ENCODE results near the gene CYGB.
"Not testable (repeated sequence)": the region's sequence is repeated elsewhere in the genome, so short reads cannot be mapped to it uniquely, and the experiment has no call there.

The CYGB gene

DNA sequence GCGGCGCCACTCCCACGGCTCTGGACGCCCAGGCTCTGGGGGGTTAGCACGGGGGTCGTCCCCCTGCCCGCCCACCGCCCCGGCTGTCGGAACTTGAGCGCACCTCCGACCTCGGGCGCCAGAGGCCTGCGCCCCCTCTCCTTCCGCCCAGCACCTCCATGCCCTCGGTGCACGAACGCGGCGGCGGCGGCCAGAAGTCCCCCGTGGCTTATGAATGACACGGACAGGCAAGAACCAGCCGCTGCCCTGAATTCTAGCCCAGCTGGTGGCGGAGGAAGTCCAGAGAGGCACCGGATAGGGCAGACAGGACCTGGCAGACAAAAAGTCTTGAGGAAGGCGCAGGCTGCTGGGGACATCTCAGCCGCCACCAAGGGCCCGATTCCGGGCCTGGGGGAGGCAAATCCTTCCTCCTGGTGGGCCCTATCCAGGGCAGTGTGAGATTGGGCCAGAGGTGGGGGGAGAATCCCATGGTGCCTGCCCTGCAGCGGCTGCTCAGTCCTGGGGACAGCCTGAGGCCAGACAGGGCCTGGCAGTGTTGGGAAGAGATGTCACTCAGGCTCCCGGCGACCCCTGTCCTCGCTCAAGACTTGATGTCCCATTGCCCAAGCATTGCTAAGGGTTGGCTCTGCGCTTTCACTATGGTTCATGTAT, 897 bp upstream of the CYGB start:
- DNase-seq (ENCODE audit: low read depth) = no peak

DNA sequence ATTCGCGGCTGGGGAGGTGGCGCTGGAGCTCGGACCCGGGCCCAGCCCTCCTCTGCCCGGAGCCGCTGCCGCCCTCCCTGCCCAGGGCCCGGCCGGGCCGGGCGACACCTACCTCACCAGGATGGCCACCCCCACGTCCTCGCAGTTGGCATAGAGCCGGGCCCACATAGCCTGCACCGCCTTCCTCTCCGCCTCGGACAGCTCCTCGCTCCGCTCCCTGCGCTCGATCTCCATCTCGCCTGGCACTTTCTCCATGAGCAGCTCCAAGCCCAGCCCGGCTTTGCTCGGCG, 276 bp downstream of the CYGB start:
- no peak for DNase-seq (ENCODE audit: low read depth)

DNA sequence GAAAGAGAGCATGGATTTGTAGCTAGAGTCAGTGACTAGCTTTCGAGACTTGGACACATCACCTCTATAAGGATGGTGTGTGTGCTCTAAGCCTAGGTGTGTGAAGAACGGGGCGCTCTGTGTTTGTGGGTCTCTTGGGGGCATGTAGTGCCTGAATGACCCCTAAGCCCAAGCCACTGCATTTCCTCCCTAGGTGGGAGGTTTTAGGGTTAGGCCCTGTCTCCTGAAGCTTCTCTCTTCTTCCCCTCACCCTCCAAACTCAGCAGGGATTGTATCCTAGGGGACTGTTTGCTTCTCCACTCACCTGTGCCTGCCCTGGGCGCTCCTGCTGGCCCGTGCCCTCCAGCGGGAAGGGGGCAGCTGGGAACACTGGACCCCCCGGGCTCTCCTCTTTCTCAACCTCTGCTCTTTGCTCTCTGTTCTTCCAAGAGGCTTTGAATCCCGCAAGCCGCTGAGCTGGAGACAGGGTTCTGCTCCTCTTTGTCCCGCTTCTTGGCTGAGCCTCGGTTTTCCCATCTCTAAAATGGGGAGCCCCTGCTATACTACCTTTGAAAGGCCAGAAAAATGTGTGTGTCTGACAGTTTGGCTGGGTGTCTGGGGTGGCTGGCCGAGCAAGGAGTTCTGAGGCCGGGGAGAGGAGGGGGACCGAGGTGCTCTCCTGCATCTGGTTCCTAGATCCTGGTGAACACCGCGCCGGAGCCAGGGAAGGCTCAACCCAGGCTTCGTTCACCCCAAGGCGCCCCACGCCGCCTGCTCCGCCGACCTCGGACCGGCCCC, 810 bp downstream of the CYGB start:
- DNase-seq (ENCODE audit: low read depth) = no peak

DNA sequence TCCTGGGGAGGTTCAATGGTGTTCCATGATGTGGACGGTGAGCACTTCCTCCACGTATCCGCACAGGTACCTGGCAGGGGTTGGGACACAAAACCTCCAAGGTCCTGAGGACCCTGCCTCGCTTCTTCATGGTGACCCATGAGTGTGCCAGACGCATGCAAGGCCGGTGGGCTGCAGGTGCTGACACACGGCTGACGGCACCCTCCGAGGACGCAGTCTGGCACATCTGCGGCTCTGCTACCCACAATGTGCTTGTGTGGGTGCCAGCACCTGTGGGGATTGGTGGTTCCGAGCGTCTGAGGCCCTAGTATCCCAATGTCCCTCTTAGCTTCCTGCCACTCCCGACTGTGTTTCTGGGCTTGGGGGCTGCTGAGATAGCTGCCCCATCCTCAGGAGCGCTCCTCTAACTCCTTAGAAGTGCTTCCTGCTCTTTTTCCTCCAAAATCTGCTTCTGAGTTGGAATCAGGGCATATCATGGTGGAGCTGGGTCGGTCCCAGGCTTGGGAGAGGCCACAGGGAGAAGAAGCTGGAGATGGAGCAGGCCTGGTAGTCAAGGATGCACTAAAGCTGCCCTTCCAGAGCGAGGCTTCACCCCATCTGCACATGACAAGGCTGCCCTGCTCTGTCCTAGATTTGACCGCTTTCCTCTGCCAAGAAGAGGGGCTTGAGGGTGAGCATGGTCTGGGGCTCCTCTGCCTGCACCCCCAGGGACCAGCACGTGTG, 1.6 kb downstream of the CYGB start:
- no peak for DNase-seq (ENCODE audit: low read depth)

DNA sequence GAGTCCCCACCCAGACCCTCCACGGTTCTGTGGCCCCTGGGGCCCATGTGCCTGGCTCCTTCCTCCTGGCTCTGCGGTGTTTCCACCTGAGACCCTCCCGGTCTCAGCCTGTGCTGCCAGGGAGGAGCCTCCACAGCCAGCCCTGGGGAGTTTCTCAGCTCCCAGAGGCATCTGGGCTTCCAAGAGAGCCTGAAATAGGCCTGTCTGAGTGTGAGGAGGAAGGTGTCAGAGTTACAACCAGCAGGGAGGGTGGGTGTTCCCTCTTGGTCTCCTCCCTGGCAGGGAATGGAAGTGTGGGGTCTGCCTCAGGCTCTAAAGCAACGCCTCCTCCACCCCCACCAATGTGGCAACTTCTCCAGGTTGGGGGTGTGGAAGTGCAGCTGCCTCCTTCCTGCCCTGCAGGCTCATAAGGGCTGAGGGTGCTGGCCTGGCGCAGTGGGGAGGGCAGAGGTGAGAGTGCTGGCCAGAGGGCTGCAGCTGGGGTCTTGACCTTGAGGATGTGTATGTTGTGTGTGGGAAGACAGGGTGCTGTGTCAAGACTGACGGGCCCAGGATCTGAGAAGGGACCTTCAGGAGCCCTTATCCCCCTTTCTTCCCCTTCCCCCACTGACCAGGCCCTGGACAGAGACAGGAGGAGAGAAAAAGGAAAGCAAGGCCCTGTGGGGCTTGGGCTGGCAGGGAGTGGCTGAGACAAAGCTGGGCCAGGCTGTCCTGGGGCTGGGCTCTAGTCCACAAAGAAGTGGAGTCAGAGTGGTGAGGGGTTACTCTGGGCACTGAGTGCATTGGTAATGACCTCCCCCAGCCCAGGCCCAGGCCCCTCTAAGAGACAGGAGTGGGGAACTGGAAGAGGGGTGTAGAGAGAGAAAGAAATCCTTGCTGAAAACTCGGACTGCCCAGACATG, 2.4 kb downstream of the CYGB start:
- DNase-seq (ENCODE audit: low read depth) = no peak

DNA sequence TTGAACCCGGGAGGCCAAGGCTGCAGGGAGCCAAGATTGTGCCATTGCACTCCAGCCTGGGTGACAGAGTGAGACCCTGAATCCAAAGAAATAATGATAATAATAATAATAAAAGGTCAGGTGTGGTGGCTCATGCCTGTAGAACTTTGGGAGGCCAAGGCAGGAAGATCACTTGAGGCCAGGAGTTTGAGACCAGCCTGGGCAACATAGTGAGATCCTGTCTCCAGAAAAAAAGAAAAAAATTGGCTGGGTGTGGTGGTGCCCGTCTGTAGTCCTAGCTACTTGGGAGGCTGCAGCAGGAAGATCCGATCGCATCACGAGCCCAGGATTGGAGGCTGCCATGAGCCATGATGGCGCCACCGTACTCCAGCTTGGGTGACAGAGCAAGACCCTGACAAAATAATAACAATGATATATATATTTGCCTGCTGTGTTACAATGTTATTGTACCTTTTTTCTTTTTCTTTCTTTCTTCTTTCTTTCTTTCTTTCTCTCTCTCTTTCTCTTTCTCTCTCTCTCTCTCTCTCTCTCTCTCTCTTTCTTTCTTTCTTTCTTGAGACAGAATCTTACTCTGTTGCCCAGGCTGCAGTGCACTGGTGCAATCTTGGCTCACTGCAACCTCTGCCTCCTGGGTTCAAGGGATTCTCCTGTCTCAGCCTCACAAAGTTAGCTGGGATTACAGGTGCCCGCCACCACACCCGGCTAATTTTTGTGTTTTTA, 3.7 kb downstream of the CYGB start:
- not testable (repeated sequence) for DNase-seq (ENCODE audit: low read depth)

DNA sequence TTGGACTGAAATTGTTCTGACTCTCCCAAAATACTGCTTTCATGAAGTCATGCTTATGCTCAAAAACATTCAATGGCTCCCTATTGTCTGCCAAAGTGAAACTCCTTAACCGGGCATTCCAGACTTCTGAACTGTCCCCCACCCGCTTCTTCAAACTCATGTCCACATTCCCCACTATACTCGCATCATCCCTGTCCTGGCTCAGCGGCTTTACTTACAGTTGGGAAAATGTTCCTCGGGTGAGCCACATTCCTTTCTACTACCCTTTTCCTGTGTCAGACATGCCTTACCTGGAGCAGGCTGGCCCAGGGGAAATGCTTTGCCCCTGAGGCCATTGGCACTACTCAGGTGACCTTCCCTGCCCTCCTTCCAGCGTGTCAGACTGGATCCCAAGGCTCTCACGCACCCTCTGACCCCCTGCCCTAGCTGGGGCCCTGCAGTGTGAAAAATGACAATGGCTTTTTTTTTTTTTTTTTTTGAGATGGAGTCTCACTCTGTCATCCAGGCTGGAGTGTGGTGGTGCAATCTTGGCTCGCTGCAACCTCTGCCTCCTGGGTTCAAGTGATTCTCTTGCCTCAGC, 5.3 kb downstream of the CYGB start:
- no peak for DNase-seq (ENCODE audit: low read depth)

DNA sequence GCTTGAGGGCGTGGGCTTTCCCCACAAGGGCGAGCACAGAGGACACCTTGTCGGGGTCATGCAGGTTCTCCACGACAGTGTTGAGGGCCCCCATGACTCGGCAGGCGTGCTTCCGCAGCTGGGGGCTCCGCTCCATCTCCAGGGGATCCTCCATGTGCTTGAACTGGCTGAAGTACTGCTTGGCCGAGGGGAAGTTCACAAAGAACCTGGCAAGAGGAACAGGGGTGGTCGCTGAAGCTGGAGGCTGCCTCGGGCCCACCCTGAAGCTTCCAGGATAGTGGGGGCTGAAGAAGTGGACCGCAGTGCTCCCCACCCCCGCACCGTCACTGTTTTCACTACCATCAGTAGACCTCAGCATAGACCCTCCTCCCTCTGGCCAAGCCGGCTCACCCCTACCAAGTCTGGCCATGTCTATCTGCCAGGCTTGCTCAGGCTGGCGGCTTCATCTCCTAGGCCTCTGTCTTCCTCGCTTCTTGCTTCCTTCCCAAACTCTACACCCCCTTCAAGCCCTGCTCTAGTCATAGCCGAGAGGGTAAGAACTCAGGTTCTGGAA, 5.9 kb downstream of the CYGB start:
- DNase-seq (ENCODE audit: low read depth) = no peak

DNA sequence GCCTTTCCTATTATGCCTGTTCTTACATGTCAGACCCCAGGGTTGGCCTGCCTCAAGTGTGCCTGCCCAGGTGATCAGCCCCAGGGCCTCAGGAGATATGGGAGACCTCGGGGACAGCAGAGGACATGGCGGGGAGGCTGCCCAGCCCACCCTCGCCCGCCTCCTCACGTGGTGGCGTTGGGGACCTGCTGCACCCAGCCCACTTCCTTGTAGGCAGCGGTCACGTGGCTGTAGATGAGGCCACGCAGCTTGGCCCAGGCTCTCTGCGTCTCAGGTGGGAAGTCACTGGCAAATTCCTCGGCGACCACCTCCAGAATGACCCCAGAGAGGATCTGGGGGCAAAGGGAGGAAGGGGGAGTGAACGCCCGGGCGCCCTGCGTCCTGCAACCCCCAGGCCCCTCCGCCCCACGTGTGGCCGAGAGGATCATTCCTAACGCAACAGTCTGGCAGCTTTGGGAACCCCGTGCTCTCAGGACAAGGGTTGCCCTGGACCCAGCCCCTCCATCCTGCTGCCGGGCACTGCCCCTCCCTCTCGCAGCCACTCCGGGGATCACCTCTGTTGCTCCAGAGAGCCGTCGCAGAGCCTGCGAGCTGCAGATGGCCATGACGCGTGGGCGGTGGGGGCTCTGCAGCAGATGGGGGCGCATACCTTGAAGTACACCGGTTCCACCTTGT, 6.6 kb downstream of the CYGB start:
- no peak for DNase-seq (ENCODE audit: low read depth)

DNA sequence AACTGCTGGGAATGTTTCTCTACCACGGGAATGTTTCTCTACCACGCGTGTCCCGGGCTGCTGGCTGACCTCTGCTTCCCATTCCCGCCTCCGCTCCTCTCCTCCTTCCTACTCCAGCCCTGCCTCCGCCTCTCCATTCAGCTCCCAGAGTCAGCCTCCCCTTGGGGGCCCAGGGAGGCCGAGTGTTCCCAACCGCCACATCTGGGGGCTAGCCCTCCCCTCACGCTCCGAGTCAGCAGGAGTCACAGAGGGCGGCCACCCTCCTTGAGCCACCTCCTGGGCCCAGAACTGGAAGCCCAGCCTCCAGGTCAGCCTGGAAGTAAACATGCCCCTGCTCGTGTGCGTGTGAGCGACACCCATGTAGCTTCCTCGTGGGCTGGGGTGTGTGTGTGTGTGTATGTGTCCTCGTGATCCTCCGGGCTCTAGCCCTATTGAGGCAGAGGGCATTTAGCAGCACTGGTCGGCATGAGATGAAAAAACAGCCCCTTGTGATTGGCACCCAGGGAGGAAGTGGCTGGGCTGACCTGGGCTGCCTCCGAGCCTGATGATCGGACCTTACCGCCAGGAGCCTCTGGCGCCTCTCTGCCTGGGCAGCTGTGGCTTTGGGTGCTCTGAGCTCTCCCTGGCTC, 7.3 kb downstream of the CYGB start:
- no peak for DNase-seq (ENCODE audit: low read depth)

DNA sequence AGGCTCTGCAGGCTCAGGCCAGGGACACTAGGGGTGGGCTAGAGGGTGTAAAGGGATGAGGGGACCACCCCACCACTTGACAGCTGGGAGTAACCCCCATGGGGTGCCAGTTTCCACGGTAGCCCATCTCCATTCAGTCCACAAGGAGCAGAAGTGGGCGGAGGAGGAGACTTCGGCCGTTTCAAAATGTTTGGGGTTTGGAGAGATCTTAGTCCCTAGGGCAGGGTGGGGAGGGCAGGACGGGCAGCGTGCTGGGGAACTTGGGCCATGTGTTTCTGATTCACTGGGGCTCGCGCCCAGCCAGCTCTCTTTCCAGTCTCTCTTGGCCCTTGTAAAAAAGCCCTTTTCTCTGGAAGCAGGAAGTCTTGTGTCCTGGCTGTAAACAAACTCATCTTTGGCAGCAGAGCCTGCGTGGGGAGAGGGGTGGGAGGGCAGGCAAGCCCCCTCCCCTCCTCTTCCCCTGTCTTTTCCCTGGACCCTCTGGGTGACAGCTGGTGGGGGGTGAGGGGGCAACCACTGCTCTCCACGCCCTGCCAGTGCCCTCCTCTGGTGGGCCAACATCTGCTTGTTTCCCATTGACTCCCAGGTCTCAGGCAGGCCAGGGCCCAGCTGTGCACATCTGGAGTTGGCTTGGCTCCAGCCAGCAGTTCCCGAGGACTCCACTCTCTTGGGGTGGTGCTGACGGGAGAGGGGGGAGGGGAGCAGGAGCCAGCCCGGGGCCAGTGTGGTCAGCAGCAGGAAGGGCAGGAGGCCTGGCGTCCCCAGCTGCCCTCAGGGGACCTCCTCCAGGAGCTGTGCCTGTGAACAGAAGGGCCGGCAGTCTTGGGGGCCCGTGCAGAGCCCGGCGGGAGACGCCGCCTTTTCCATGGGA, 8.1 kb downstream of the CYGB start:
- DNase-seq (ENCODE audit: low read depth) = no peak

DNA sequence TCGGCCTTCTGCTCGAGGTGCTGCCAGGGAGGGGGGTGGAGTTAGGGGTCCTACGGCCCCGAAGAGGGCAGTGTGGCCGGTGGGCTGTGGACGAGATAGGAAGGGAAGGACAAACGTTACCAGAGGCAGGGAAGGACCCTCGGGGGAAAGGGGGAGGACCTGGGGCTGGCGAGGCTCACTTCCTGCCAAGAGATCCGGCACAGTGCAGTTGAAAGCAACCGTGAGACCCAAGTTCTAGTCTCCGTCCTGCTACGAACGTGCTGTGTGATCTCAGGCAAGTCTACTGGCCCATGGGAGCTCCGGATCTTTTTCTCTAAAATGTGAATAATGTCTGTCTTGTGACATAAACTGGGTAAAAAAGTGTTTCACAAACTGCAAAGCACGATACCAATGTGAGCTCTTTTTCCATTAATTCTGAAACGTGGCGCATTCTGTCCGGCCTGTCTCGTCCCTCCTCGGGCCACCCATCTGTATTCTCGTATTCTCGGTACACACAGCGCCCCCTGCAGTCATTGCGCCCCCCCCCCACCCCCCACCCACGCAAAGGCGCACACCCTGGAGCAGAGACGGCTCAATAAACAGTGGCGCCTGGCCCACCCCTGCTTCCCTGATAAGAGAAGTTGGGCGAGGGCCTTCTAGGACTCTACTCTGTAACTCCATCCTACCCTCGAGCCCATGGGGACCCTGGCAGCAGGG, 8.8 kb downstream of the CYGB start:
- no peak for DNase-seq (ENCODE audit: low read depth)

DNA sequence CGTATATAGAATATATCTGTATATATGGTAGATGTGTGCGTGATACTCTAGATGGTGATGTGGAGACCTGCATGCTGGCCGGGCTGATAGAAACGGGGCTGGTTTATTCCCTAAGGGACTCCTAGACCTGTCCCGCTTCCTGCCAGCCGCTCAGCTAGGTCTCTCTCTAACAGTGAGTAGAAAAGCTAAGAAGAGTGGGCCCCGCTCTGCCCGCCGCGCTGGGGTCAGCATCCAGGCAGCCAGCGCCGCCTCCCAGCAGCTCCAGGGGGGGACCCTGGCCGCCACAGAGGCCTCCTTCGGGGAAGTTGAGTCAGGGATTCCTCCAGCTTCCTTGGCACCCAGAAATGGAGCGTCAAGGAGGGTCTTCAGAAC, 9.4 kb downstream of the CYGB start:
- no peak for DNase-seq (ENCODE audit: low read depth)

DNA sequence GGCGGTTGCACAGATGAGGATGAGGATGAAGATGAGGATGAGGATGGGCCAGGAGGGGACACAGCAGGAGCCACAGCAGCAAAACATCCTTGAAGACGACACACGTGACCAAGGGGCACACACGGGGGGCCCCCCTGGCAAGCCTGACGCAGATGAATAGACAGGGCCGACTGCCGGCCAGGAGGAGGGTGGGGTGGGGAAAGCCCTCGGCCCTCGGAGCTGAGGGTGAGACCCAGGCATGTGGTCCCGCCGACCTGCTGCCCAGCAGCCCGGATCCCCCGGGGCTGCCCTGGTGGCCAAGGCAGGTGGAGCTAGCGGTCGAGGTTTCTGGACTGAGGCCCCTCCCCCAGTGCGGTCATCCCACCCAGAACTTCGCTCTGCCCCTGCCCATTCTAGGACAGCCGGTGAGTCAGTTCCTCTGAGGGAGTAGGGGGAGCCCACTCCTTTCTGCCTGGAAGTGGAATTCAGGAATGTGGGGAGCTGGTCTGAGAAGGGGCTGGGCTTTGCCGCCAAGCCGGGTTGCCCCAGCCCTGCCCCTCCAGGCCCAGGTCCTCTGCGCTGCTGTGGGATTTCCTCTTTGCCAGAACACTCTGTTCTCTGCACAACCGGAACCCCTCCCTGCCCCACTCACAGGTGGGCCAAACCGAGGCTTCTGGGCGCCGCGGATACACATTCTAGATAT, 9.9 kb downstream of the CYGB start:
- DNase-seq (ENCODE audit: low read depth) = peak; percentile 27

DNA sequence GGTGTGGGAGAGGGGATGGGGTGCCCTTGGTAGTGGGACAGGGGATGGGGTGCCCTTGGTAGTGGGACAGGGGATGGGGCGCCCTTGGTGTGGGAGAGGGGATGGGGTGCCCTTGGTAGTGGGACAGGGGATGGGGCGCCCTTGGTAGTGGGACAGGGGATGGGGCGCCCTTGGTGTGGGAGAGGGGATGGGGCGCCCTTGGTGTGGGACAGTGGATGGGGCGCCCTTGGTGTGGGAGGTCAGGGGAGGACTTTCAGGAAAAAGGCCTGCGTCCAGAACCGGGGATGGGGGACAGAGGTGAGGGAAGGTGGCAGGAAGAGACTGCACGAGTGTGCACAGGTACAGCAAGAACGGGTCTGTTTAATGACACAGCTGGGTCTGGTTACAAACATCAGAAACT, 10.5 kb downstream of the CYGB start:
- not testable (repeated sequence) for DNase-seq (ENCODE audit: low read depth)

DNA sequence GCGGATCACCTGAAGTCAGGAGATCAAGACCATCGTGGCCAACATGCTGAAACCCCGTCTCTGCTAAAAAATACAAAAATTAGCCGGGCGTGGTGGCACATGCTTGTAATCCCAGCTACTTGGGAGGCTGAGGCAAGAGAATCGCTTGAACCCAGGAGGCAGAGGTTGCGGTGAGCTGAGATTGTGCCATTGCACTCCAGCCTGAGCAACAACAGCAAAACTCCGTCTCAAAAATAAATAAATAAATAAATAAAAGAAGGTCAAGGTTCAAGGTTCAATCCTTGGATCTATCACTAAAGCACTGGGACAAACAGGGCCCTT, 12.0 kb downstream of the CYGB start:
- DNase-seq (ENCODE audit: low read depth) = not testable (repeated sequence)

DNA sequence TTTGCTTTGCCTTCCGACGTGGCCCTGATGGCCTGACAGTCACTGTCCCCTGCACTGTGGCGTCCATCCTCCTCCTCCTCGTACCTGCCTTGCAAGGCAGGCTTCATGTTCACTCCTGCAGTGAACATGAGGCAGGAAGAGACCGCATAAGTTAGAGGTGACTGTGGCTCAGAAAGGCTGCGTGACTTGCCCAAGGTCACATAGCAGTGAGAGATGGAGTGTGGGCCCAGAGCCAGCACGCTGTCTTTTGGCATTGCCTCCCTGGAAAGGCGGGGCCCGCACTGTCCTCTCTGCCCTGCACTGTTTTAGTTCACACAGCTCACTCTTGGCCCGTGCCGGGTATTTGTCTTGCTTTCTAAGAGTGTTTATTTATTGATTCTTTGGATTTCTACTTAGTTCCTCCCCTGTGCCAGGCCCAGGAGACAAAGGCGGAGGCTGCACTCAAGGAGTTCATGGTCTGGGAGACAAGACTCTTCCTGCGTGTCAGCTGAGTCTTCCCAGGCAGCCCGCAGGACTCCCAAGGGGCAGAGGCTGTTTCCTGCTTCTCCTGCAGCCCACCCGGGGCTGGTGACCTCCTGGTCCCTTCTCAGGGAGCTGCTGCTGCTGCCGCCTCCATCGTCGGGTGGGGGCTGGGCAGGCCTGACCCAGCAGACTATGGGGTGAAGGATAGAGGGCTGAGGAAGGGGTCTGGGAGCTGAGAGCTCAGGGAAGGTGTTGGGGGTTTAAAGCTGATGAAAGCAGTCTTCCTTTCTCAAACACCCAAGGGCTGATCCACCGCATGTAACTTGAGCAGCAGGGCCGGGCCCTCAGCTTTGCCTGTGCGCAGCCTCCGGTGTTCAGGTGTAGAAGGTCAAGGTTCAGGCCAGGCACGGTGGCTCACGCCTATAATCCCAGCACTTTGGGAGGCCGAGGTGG, 12.7 kb downstream of the CYGB start:
- DNase-seq (ENCODE audit: low read depth) = no peak

Measured in stimulated activated CD4-positive, alpha-beta T cell treated with anti-CD3 and anti-CD28 coated beads, Interleukin-2, amount 100 ng/mL, for 4 hours (primary cell).